Measurements from ENCODE around the gene KCNJ9.
A peak's percentile ranks its signal among the peaks of the same experiment; 100 is the strongest.
"Not testable (repeated sequence)": the region's sequence is repeated elsewhere in the genome, so short reads cannot be mapped to it uniquely, and the experiment has no call there.

The KCNJ9 gene

DNA sequence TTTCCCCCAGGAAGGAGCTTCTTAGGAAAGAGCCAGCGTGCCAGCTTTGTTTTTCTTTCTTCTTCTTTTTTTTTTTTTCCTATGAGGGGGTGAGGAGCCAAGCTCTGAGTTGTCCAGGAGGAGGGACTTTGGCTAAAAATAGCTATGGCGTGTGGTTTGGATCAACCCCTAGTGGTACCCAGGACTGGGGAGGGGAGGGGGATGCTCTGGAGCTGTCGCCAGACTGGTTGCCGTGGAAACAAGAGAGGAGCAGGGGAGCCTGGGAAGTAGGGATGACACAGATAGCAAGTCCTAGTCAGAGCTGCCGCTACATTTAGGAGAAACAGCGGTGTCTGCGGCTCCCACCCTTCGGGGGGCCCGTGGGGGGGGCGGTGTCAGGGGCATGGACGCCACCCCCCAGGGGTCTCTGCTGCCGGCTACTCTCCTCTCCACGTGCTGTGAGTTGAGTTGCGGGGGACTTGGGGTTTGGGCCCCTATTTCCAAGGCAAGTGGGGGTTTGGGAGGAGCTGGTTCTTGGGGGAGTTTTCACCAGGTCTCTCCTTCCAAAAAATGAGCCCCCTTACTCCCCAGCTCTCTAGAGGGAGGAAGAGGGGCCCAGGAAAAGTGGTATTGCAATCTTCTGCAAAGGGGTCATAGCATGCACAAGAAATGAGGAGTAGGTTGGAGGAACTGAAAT is at the start of gene KCNJ9:
Gene KCNJ9 (plus strand): TSS at position 278 of the 676 bp plus-strand sequence. CDS start 2,493 bp downstream, outside the sequence.
- DNase-seq (ENCODE audit: low read depth), result no peak

GRCh38 chr1:160032165-160032820 is 49.0 kb upstream of the KCNJ9 start:
- DNase-seq (ENCODE audit: low read depth), result no peak

- DNase-seq (ENCODE audit: low read depth), result no peak
These were observed 40.9 kb upstream of the KCNJ9 start for GRCh38 chr1:160040476-160040875.

GRCh38 chr1:160043543-160043942 is 37.8 kb upstream of the KCNJ9 start:
- DNase-seq (ENCODE audit: low read depth), result no peak

DNA sequence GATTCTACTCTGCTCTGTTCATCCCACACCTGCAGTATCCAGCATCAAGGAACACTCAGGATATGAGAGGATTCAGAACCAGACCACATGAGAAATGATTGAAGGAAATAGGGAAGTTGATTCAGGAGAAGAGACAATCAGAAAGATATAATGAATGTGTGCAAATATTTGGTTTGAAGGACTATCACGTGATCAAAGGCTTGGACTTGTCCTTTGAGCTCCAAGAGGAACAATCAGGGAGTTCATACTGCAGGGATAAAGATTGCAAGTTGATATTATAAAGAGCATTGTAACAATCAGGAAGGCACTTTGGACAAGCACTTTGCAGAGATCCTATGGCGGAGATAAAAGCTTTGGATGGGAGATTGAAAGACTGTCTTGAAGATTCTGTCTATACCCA is 35.7 kb upstream of the KCNJ9 start:
- DNase-seq (ENCODE audit: low read depth), result no peak

- DNase-seq (ENCODE audit: low read depth), result peak; percentile 5
These were observed 34.7 kb upstream of the KCNJ9 start for GRCh38 chr1:160046494-160047110.

GRCh38 chr1:160047111-160047991 is 34.0 kb upstream of the KCNJ9 start:
- no peak for DNase-seq (ENCODE audit: low read depth)

DNA sequence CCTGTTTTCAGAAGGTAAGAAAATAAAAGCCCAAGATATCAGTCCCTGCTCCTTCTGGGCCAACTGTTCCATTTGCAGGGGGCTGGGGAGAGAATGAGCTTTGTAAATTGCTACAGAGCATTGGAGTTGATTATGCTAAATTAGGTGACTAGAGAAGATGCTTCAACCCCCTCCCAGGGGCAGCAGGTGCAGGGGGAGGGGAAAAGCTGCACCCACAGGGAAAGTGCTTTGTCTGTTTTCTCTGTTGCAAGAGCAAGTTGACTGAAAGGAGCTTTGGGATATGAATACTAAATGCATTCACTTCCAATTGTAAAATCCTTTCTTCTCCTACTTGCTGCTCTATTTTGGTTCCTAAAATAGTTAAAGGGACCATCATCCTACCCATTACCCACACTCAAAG is 33.0 kb upstream of the KCNJ9 start:
- no peak for DNase-seq (ENCODE audit: low read depth)

DNA sequence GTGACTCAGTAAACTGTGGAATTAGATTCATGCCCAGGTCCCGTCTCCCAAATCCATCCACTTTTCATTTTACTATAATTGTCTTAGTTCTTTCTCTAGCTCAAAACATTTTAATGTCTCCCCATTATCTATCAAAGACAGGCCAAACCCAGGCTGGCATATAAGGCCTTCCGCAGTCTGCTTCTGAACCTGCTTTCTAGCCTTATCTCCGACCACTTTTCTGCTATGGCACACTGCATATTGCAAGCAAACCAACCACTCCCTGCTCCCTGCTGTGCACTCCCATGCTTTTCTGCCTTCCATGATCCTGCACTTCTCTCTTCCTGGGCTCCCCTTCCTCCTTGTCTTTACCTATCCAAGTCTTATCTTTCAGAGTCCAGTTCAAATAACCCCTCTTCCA is 32.2 kb upstream of the KCNJ9 start:
- no peak for DNase-seq (ENCODE audit: low read depth)

- not testable (repeated sequence) for DNase-seq (ENCODE audit: low read depth)
These were observed 31.2 kb upstream of the KCNJ9 start for GRCh38 chr1:160050182-160050581.

GRCh38 chr1:160050619-160051018 is 30.7 kb upstream of the KCNJ9 start:
- no peak for DNase-seq (ENCODE audit: low read depth)

GRCh38 chr1:160052936-160053335 is 28.4 kb upstream of the KCNJ9 start:
- DNase-seq (ENCODE audit: low read depth), result no peak

DNA sequence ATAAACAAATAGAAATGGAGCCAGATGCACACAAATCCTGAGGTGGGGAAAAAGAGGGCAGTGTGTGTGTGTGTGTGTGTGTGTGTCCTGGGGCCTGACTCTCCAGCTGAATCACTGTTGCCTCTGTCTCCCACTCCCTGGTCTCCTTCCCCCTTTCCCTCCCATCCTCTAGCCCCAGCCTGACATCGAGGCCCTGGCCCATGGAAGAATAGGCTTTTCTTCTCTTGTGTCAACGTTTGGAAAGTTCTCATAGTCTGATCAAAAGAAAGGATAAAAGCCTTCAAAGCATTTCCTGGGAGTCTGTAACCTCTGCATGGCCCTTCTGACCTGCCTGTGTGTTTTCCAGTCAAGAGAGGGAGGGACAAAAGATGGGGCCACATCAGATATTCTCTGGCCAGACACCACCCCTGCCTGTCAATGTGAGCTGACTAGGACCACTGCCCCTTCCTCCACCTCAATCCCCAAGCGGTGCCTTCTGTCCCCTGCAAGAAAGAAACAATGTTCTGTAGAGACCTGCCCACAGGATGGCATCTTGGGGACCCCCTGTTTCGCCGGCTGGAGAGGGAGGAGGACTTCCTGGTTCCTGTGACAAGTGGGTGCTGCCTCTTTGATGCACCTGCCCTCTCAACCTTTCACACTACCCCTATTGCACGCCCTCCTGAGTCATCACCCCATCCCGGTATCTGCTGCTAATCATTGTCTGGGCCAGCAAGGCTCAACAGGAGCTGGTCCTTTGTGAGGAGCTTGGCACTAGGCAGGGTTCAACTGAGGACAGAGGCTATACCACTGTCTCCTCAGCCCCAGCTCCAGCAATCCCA is 27.6 kb upstream of the KCNJ9 start:
- DNase-seq (ENCODE audit: low read depth), result no peak

GRCh38 chr1:160056648-160057169 is 24.6 kb upstream of the KCNJ9 start:
- DNase-seq (ENCODE audit: low read depth), result no peak

DNA sequence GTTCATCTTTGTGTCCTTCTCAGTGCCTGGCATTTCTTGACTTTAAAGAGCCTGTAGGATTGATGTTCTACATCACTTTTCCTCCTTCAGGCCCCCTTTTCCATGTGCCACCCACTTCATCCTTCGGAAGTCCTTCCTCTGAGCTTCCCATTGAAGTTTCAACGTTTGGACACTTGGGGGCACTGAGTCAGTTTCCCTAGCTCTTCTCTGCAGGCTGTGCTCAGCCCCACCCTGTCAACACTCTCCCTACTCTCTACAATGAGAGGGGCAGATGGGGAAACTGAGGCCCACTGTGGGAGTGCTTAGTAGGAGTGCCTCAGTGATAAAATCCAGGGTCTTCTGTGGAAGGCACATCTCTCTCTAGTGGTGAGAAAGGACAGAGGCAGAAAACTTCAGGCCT is 23.3 kb upstream of the KCNJ9 start:
- no peak for DNase-seq (ENCODE audit: low read depth)

DNA sequence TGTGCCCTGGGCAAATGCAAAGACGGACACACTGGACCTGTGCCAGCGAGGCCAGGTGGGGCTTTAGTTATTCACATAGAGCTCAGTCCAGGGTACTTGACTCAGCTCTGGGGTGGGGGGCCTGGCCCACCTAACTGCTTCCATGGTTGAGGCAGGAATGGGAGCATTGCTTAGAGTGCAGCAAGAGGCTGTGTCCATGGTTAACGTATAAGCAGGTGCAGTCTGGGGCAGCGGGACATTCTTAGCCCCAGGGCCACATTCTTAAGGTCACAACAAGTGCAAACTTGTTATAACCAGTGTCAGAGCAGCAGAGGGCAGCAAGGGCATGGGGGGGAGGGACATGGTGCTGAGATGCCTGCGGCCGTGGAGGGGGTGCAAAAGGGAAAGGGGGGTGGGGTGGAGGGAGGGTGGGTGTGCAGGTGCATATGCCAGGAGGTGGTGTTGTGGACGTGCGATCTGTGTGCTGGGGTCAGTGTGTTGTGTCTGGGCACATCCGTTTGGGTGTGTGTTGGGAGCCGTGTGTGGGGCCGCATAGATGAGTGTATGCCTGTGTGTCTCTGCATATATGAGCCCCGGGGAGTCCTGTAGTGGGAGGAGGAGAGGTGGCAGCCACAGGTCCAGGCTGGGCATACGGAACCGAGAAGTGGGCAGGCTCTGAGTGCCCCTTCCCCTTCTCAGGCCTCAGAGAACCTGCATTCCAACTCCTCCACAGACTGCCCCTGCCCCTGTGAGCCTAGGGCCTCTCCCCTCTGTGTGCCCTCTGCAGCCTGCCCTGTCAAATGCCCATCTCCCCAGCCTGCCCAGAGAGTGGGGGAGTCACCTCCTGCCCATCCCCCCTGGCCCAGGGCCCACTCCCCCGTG is 19.7 kb upstream of the KCNJ9 start:
- DNase-seq (ENCODE audit: low read depth), result no peak

- no peak for DNase-seq (ENCODE audit: low read depth)
These were observed 19.2 kb upstream of the KCNJ9 start for GRCh38 chr1:160062230-160062532.

DNA sequence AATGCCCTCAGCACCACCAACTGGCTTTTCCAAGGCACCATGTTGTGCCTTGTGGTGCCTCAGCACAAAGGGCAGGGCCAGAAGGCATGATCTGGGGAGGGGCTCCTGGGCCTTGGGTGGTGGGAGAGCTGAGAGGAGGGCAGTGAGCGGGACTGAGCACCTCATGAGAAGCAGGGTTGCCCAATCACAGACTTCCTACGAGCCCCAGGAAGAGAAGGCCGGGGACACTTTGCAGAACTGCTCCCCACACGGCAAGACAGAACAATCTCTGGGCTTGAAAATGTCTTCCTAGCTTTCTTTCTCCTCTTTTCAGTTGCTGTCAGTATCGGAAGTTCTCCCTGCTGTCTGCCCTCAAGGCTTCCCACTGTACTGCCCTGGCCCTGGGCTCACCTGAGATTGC is 18.2 kb upstream of the KCNJ9 start:
- DNase-seq (ENCODE audit: low read depth), result no peak

GRCh38 chr1:160064164-160064563 is 17.2 kb upstream of the KCNJ9 start:
- no peak for DNase-seq (ENCODE audit: low read depth)

- DNase-seq (ENCODE audit: low read depth), result no peak
These were observed 16.6 kb upstream of the KCNJ9 start for GRCh38 chr1:160064746-160065145.

Data from stimulated activated CD8-positive, alpha-beta memory T cell treated with anti-CD3 and anti-CD28 coated beads, Interleukin-12 subunit alpha, Interleukin-12 subunit beta, amount 100 ng/mL, for 1 hour (primary cell).